Activated naive CD4-positive, alpha-beta T cell treated with anti-CD3 and anti-CD28 coated beads, Interleukin-2, amount 50 U/mL, for 72 hours (primary cell): ENCODE measurements around the gene CLEC4M. TPM values are rescaled to one million over a fixed set of nuclear protein-coding genes. Genes with fewer than 3 reads are reported as not detected.
A peak's percentile ranks its signal among the peaks of the same experiment; 100 is the strongest.
"Not testable (repeated sequence)": the region's sequence is repeated elsewhere in the genome, so short reads cannot be mapped to it uniquely, and the experiment has no call there.

ENCODE experiments used
- ATAC-seq, 2 donors: fragments of 150-1000 bp; cut with Tn5 transposase; 2 replicates each; pipeline ENCODE4 v1.10.0; 2021; ENCODE audit warnings: mild to moderate bottlenecking in 2 of 2, moderate library complexity in 2 of 2
- DNase-seq, 2 donors: peaks; one replicate each; pipeline ENCODE4 v3.0.0; 2021 to 2022; ENCODE audit warnings: low spot score in 2 of 2
- H3K27ac Mint-ChIP-seq, 2 donors: one replicate each; pipeline ENCODE4 v1.8.0; 2022; ENCODE audit warnings: mild to moderate bottlenecking in 2 of 2, mixed read lengths in 2 of 2
- H3K36me3 Mint-ChIP-seq, 2 donors: one replicate each; pipeline ENCODE4 v1.8.0; 2022; ENCODE audit warnings: mixed read lengths in 2 of 2
- H3K9me3 Mint-ChIP-seq, 2 donors: one replicate each; pipeline ENCODE4 v1.8.0; 2022; ENCODE audit warnings: mixed read lengths in 2 of 2
- total RNA-seq, 2 donors: library from RNA; stranded (reverse); gene quantifications; one replicate each; pipeline ENCODE4 v1.2.3, GENCODE V29; 2022

Gene CLEC4M
- total RNA-seq, 2 donors from 2014 or later = not detected

- Mint-ChIP-seq H3K9me3 (no peaks in the 10 kb centered on the region), H3K27ac (no peak overlapping the region), H3K36me3 (no peaks in the 10 kb centered on the region)
- ATAC-seq (no peak), DNase-seq (no peak)
Measured at GRCh38 chr19:7737215-7737614, 25.8 kb upstream of the CLEC4M start.

GRCh38 chr19:7738023-7738422 lies 25.0 kb upstream of the CLEC4M start:
- H3K36me3 Mint-ChIP-seq = no peaks in the 10 kb centered on the region
- peak; percentile 86 to 93 for ATAC-seq
- H3K27ac Mint-ChIP-seq = peak overlapping the region in 1 of 2 donors; percentile 71
- DNase-seq = peak in 1 of 2 donors; percentile 58
- H3K9me3 Mint-ChIP-seq = no peaks in the 10 kb centered on the region

GRCh38 chr19:7739211-7739755 lies 23.8 kb upstream of the CLEC4M start:
- no peak overlapping the region for H3K27ac Mint-ChIP-seq
- ATAC-seq (no peak), DNase-seq (no peak)
- H3K9me3 Mint-ChIP-seq = no peaks in the 10 kb centered on the region
- H3K36me3 Mint-ChIP-seq = no peaks in the 10 kb centered on the region

GRCh38 chr19:7739801-7740681 lies 23.0 kb upstream of the CLEC4M start:
- ATAC-seq = no peak

GRCh38 chr19:7740682-7741054 lies 22.4 kb upstream of the CLEC4M start:
- Mint-ChIP-seq H3K9me3 (no peaks in the 10 kb centered on the region), H3K27ac (no peak overlapping the region), H3K36me3 (no peaks in the 10 kb centered on the region)
- ATAC-seq (no peak), DNase-seq (no peak)

More at GRCh38 chr19:7739801-7740681, 23.0 kb upstream of the CLEC4M start:
- Mint-ChIP-seq H3K9me3 (no peaks in the 10 kb centered on the region), H3K36me3 (no peaks in the 10 kb centered on the region), H3K27ac (no peak overlapping the region)
- DNase-seq = no peak

- ATAC-seq (no peak), DNase-seq (no peak)
- Mint-ChIP-seq H3K36me3 (peaks cover 0 to 4% of the 10 kb centered on the region in 2 donors), H3K27ac (no peak overlapping the region), H3K9me3 (no peaks in the 10 kb centered on the region)
Measured at GRCh38 chr19:7742575-7742974, 20.5 kb upstream of the CLEC4M start.

GRCh38 chr19:7742991-7743390 lies 20.1 kb upstream of the CLEC4M start:
- Mint-ChIP-seq H3K36me3 (peaks cover 0 to 8% of the 10 kb centered on the region in 2 donors), H3K9me3 (peaks cover 0 to 3% of the 10 kb centered on the region in 2 donors), H3K27ac (no peak overlapping the region)
- DNase-seq (no peak), ATAC-seq (no peak)

GRCh38 chr19:7743425-7743841 lies 19.6 kb upstream of the CLEC4M start:
- DNase-seq = no peak
- peak in 1 of 2 donors; percentile 86 for ATAC-seq

GRCh38 chr19:7744199-7744786 lies 18.8 kb upstream of the CLEC4M start:
- ATAC-seq = no peak

More at GRCh38 chr19:7743425-7743841, 19.6 kb upstream of the CLEC4M start:
- Mint-ChIP-seq H3K36me3 (peaks cover 0 to 9% of the 10 kb centered on the region in 2 donors), H3K9me3 (peaks cover 0 to 6% of the 10 kb centered on the region in 2 donors), H3K27ac (no peak overlapping the region)

GRCh38 chr19:7744871-7745650 lies 18.0 kb upstream of the CLEC4M start:
- H3K9me3 Mint-ChIP-seq = peaks cover under 1 to 7% of the 10 kb centered on the region in 2 donors
- H3K36me3 Mint-ChIP-seq = peaks cover 0 to 11% of the 10 kb centered on the region in 2 donors
- ATAC-seq = no peak
- DNase-seq = no peak
- H3K27ac Mint-ChIP-seq = no peak overlapping the region

More at GRCh38 chr19:7744199-7744786, 18.8 kb upstream of the CLEC4M start:
- DNase-seq = no peak
- H3K9me3 Mint-ChIP-seq = peaks cover 0 to 6% of the 10 kb centered on the region in 2 donors
- no peak overlapping the region for H3K27ac Mint-ChIP-seq
- H3K36me3 Mint-ChIP-seq = peaks cover 0 to 9% of the 10 kb centered on the region in 2 donors

GRCh38 chr19:7746306-7746705 lies 16.7 kb upstream of the CLEC4M start:
- Mint-ChIP-seq H3K36me3 (peaks cover 5 to 23% of the 10 kb centered on the region in 2 donors), H3K9me3 (peaks cover 10 to 20% of the 10 kb centered on the region in 2 donors)
- DNase-seq, H3K27ac Mint-ChIP-seq, ATAC-seq: not testable (repeated sequence)

- DNase-seq (no peak), ATAC-seq (no peak)
- Mint-ChIP-seq H3K27ac (no peak within 1 kb of the TSS), H3K9me3 (peaks cover 13 to 24% of the 10 kb centered on the region in 2 donors), H3K36me3 (peaks cover 5 to 28% of the 10 kb centered on the region in 2 donors)
Measured at GRCh38 chr19:7746903-7747884, 15.8 kb upstream of the CLEC4M start, which contains the start of gene CD209. Gene CD209 (minus strand): TSS chr19:7747534. CDS start chr19:7747511, 23 bp downstream.

- ATAC-seq (no peak), DNase-seq (no peak)
- H3K36me3 Mint-ChIP-seq = peaks cover 7 to 31% of the 10 kb centered on the region in 2 donors
- no peak overlapping the region for H3K27ac Mint-ChIP-seq
- peaks cover 14 to 26% of the 10 kb centered on the region in 2 donors for H3K9me3 Mint-ChIP-seq
Measured at GRCh38 chr19:7748171-7748570, 14.9 kb upstream of the CLEC4M start.

GRCh38 chr19:7748756-7749155 lies 14.3 kb upstream of the CLEC4M start:
- DNase-seq = no peak
- no peak for ATAC-seq
- Mint-ChIP-seq H3K9me3 (peaks cover 16 to 26% of the 10 kb centered on the region in 2 donors), H3K36me3 (peaks cover 11 to 31% of the 10 kb centered on the region in 2 donors), H3K27ac (no peak overlapping the region)

- peaks cover 22 to 36% of the 10 kb centered on the region in 2 donors for H3K36me3 Mint-ChIP-seq
- DNase-seq = peak; percentile 38 to 66
- H3K9me3 Mint-ChIP-seq = peaks cover 25 to 44% of the 10 kb centered on the region in 2 donors
- peak; percentile 96 to 99 for ATAC-seq
- peak overlapping the region in 1 of 2 donors; percentile 31 for H3K27ac Mint-ChIP-seq
Measured at GRCh38 chr19:7751157-7751783, 11.8 kb upstream of the CLEC4M start.
